Gastrocnemius medialis (tissue), 4 donors: Measurements from ENCODE around the gene STXBP5L. TPM values are rescaled to one million over a fixed set of nuclear protein-coding genes. Genes with fewer than 3 reads are reported as not detected.
"Not testable (repeated sequence)": the region's sequence is repeated elsewhere in the genome, so short reads cannot be mapped to it uniquely, and the experiment has no call there.

ENCODE experiments used
- ATAC-seq, 2 donors: fragments of 150-250 bp; one replicate each; pipeline ENCODE4 v1.9.1; 2016
- DNase-seq, 2 donors: peaks; one replicate each; pipeline ENCODE4 v3.0.0-alpha.2; 2019
- H3K27ac ChIP-seq, 4 donors: fragments of 200-600 bp; sonication (generic); 1 replicate in 1 of 4; 2 replicates in 3 of 4; pipeline ENCODE4 v1.5.1; 2016 to 2018; ENCODE audit warnings: mild to moderate bottlenecking in 2 of 4, moderate library complexity in 1 of 4
- H3K27me3 ChIP-seq, 3 donors: fragments of 200-600 bp; sonication (generic) in 2 of 3; 1 replicate in 1 of 3; 2 replicates in 2 of 3; pipeline versions ENCODE4 v1.5.1 to v1.6.0; 2016 to 2019; ENCODE audit warnings: mild to moderate bottlenecking in 1 of 3, moderate library complexity in 1 of 3
- H3K36me3 ChIP-seq, 2 donors: fragments of 200-600 bp; sonication (generic) in 1 of 2; one replicate each; pipeline ENCODE4 v1.5.1; 2017 to 2018
- H3K4me1 ChIP-seq, 2 donors: fragments of 200-600 bp; sonication (generic) in 1 of 2; one replicate each; pipeline ENCODE4 v1.5.1; 2016 to 2017; ENCODE audit warnings: mild to moderate bottlenecking in 2 of 2
- H3K4me3 ChIP-seq, 4 donors: fragments of 200-600 bp; sonication (generic) in 3 of 4; 1 replicate in 1 of 4; 2 replicates in 3 of 4; pipeline ENCODE4 v1.5.1; 2016 to 2019; ENCODE audit warnings: mild to moderate bottlenecking in 2 of 4
- H3K9me3 ChIP-seq, 3 donors: fragments of 200-600 bp; sonication (generic) in 2 of 3; 1 replicate in 1 of 3; 2 replicates in 2 of 3; pipeline ENCODE4 v1.5.1; 2016 to 2019
- CTCF ChIP-seq, 5 experiments: fragments of 450-650 bp in 3 of 5; fragments of 200-600 bp in 2 of 5; sonication (generic) in 2 of 5; IDR thresholded peaks in 4 of 5; conservative IDR thresholded peaks in 1 of 5; 1 replicate in 4 of 5; 2 replicates in 1 of 5; pipeline ENCODE4 v1.5.1; 2016 to 2019; ENCODE audit warnings: antibody characterized with exemption in 5 of 5, mild to moderate bottlenecking in 3 of 5, moderate library complexity in 3 of 5
- POLR2A ChIP-seq, 2 donors: fragments of 450-650 bp; IDR thresholded peaks; one replicate each; pipeline ENCODE4 v1.6.1; 2017; ENCODE audit warnings: antibody characterized with exemption in 2 of 2, mild to moderate bottlenecking in 2 of 2, moderate library complexity in 2 of 2
- in situ Hi-C, 4 donors: fragments of 200-750 bp; cut with MboI; loops; one replicate each; pipeline versions ENCODE4 v1.15.0 to v1.8.0; 2017; ENCODE audit warnings: low sequenced_read_pairs in 4 of 4
- intact Hi-C: fragments of 100-400 bp; cut with DNase I; formaldehyde crosslinking; loops from one replicate; pipeline ENCODE4 v1.15.1; 2023; ENCODE audit warnings: low total_unique reads
- total RNA-seq, 4 donors: library from RNA; depleted of rRNA; stranded (reverse); fragments of >200 nt; gene quantifications; one replicate each; pipeline versions ENCODE4 v1.1.0 to v1.2.3, GENCODE V29; 2016

STXBP5L gene
- total RNA-seq, 4 donors from 2014 or later, result not detected

GRCh38 chr3:121096953-121097352 lies 188.9 kb downstream of the STXBP5L start:
- Histone ChIP-seq H3K9me3 (no peaks in the 10 kb centered on the region), H3K4me3 (no peak overlapping the region), H3K4me1 (no peaks in the 10 kb centered on the region), H3K27ac (no peak overlapping the region), H3K27me3 (no peaks in the 10 kb centered on the region), H3K36me3 (no peaks in the 10 kb centered on the region)
- in situ Hi-C loops, result no loop called here
- intact Hi-C loops, result no loop called here
- no peak for TF ChIP-seq CTCF (IDR thresholded peaks at IDR 0.05 in 4 of 5, conservative IDR thresholded peaks at IDR 0.05 in 1 of 5)
- no peak for TF ChIP-seq POLR2A (IDR thresholded peaks at IDR 0.05)
- DNase-seq (no peak), ATAC-seq (no peak)

GRCh38 chr3:121111086-121111485 lies 203.1 kb downstream of the STXBP5L start:
- H3K36me3 ChIP-seq, H3K4me3 ChIP-seq, DNase-seq, H3K27me3 ChIP-seq, H3K9me3 ChIP-seq, intact Hi-C loops, ATAC-seq, H3K27ac ChIP-seq, in situ Hi-C loops, H3K4me1 ChIP-seq: not testable (repeated sequence)

- H3K9me3 ChIP-seq, result no peaks in the 10 kb centered on the region
- no peak for ATAC-seq
- intact Hi-C loops, result no loop called here
- H3K4me3 ChIP-seq, result no peak overlapping the region
- in situ Hi-C loops, result no loop called here
- no peak overlapping the region for H3K27ac ChIP-seq
- no peak for DNase-seq
- H3K36me3 ChIP-seq, result no peaks in the 10 kb centered on the region
- H3K27me3 ChIP-seq, result no peaks in the 10 kb centered on the region
- no peaks in the 10 kb centered on the region for H3K4me1 ChIP-seq
- no peak for TF ChIP-seq POLR2A (IDR thresholded peaks at IDR 0.05)
- no peak for TF ChIP-seq CTCF (IDR thresholded peaks at IDR 0.05 in 4 of 5, conservative IDR thresholded peaks at IDR 0.05 in 1 of 5)
Observed at GRCh38 chr3:121111914-121112612, 204.1 kb downstream of the STXBP5L start.

- in situ Hi-C loops, result no loop called here
- H3K27me3 ChIP-seq, result no peaks in the 10 kb centered on the region
- H3K36me3 ChIP-seq, result no peaks in the 10 kb centered on the region
- no peaks in the 10 kb centered on the region for H3K4me1 ChIP-seq
- no peak overlapping the region for H3K4me3 ChIP-seq
- TF ChIP-seq CTCF (IDR thresholded peaks at IDR 0.05 in 4 of 5, conservative IDR thresholded peaks at IDR 0.05 in 1 of 5) (no peak), POLR2A (IDR thresholded peaks at IDR 0.05) (no peak)
- no peak overlapping the region for H3K27ac ChIP-seq
- ATAC-seq (no peak), DNase-seq (no peak)
- no peaks in the 10 kb centered on the region for H3K9me3 ChIP-seq
- intact Hi-C loops, result no loop called here
Observed at GRCh38 chr3:121126033-121126706, 218.2 kb downstream of the STXBP5L start.

GRCh38 chr3:121126707-121127035 lies 218.7 kb downstream of the STXBP5L start:
- no peak overlapping the region for H3K27ac ChIP-seq
- ATAC-seq (no peak), DNase-seq (no peak)
- no peak overlapping the region for H3K4me3 ChIP-seq
- H3K27me3 ChIP-seq, result no peaks in the 10 kb centered on the region
- intact Hi-C loops (no loop called here), in situ Hi-C loops (no loop called here)
- H3K4me1 ChIP-seq, result no peaks in the 10 kb centered on the region
- no peak for TF ChIP-seq POLR2A (IDR thresholded peaks at IDR 0.05)
- TF ChIP-seq CTCF (IDR thresholded peaks at IDR 0.05 in 4 of 5, conservative IDR thresholded peaks at IDR 0.05 in 1 of 5), result no peak
- H3K36me3 ChIP-seq, result no peaks in the 10 kb centered on the region
- no peaks in the 10 kb centered on the region for H3K9me3 ChIP-seq
